B cell (primary cell): ENCODE measurements around the gene EDNRA. TPM values are rescaled to one million over a fixed set of nuclear protein-coding genes. Genes with fewer than 3 reads are reported as not detected.

Experiments used
- ATAC-seq: fragments of 200-7000 bp; cut with Tn5 transposase; one replicate; pipeline ENCODE4 v1.10.0; 2021; ENCODE audit warnings: low read depth, mild to moderate bottlenecking, moderate number of reproducible peaks, moderate library complexity
- CTCF ChIA-PET: fragments of 350-600 bp; sonication (Branson Sonifier 250); formaldehyde crosslinking; loops from one replicate; lab custom pipeline; 2021; ENCODE audit warnings: antibody characterized with exemption, inconsistent platforms; lab: Charles Lee
- POLR2A ChIA-PET: fragments of 350-600 bp; sonication (Branson Sonifier 250); formaldehyde crosslinking; loops from one replicate; lab custom pipeline; 2021; ENCODE audit warnings: antibody characterized with exemption; lab: Charles Lee
- DNase-seq: peaks from one replicate; pipeline ENCODE4 v3.0.0; 2013
- H2AFZ ChIP-seq: 2 replicates; pipeline ENCODE4 v1.6.1; 2012; ENCODE audit warnings: mild to moderate bottlenecking, low read depth, low read length; ENCODE audit not compliant: insufficient read depth, poor library complexity, severe bottlenecking
- H3K27ac ChIP-seq, 2 donors: 1 replicate in 1 of 2; 2 replicates in 1 of 2; pipeline ENCODE4 v1.5.1; 2012 to 2013; ENCODE audit warnings: low read length in 2 of 2, mild to moderate bottlenecking in 2 of 2, moderate library complexity in 1 of 2
- H3K27me3 ChIP-seq, 4 experiments: fragments of 200-600 bp in 1 of 4; sonication (generic) in 1 of 4; replicated peaks in 1 of 4; 1 replicate in 2 of 4; 2 replicates in 2 of 4; pipeline versions ENCODE4 v1.6.1 to v1.7.0; 2013 to 2016; ENCODE audit warnings: low read length in 3 of 4, mild to moderate bottlenecking in 2 of 4, mixed read lengths in 1 of 4, moderate library complexity in 1 of 4; ENCODE audit not compliant: insufficient read depth in 4 of 4, control insufficient read depth in 3 of 4; ENCODE audit errors: control extremely low read depth in 1 of 4
- H3K36me3 ChIP-seq, 2 experiments: replicated peaks in 1 of 2; 1 replicate in 1 of 2; 2 replicates in 1 of 2; pipeline versions ENCODE4 v1.6.1 to v1.7.1; 2013; ENCODE audit warnings: low read length in 1 of 2; ENCODE audit not compliant: insufficient read depth in 2 of 2, control insufficient read depth in 1 of 2; ENCODE audit errors: control extremely low read depth in 1 of 2, extremely low read depth in 1 of 2
- H3K4me1 ChIP-seq, 2 donors: fragments of 200-600 bp in 1 of 2; sonication (generic) in 1 of 2; 1 replicate in 1 of 2; 2 replicates in 1 of 2; pipeline versions ENCODE4 v1.5.1 to v1.6.1; 2013 to 2017; ENCODE audit warnings: low read length in 2 of 2; ENCODE audit not compliant: control insufficient read depth in 2 of 2, insufficient read depth in 2 of 2
- H3K4me2 ChIP-seq: replicated peaks from 2 replicates; pipeline ENCODE3; 2012; ENCODE audit warnings: mild to moderate bottlenecking, low read depth, low read length; ENCODE audit not compliant: poor library complexity, severe bottlenecking
- H3K4me3 ChIP-seq, 5 experiments: fragments of 200-600 bp in 1 of 5; sonication (generic) in 1 of 5; 1 replicate in 3 of 5; 2 replicates in 2 of 5; pipeline versions ENCODE4 v1.5.1 to v1.7.0; 2011 to 2016; ENCODE audit warnings: low read length in 4 of 5, mild to moderate bottlenecking in 4 of 5, low read depth in 2 of 5, control low read depth in 1 of 5, moderate library complexity in 1 of 5; ENCODE audit not compliant: insufficient read depth in 1 of 5; ENCODE audit errors: control extremely low read depth in 1 of 5, extremely low read depth in 1 of 5
- H3K79me2 ChIP-seq: fragments of 200-600 bp; sonication (generic); one replicate; pipeline ENCODE4 v1.6.0; 2016; ENCODE audit warnings: low read length; ENCODE audit not compliant: control insufficient read depth, insufficient read depth
- H3K9ac ChIP-seq: fragments of 200-600 bp; sonication (generic); 2 replicates; pipeline ENCODE4 v1.6.1; 2017; ENCODE audit warnings: mild to moderate bottlenecking, low read length, moderate library complexity
- H3K9me3 ChIP-seq, 3 donors: one replicate each; pipeline versions ENCODE4 v1.6.1 to v1.7.1; 2013; ENCODE audit warnings: low read length in 2 of 3; ENCODE audit not compliant: control insufficient read depth in 2 of 3, insufficient read depth in 1 of 3; ENCODE audit errors: control extremely low read depth in 1 of 3
- H4K20me1 ChIP-seq: 2 replicates; pipeline ENCODE4 v1.6.0; 2012; ENCODE audit warnings: mild to moderate bottlenecking, low read length; ENCODE audit not compliant: insufficient read depth, control insufficient read depth, poor library complexity, severe bottlenecking
- H3K27ac Mint-ChIP-seq: one replicate; pipeline ENCODE4 v1.8.0; 2021; ENCODE audit warnings: mixed read lengths
- H3K27me3 Mint-ChIP-seq: one replicate; pipeline ENCODE4 v1.8.0; 2021; ENCODE audit warnings: mixed read lengths
- H3K4me1 Mint-ChIP-seq: one replicate; pipeline ENCODE4 v1.8.0; 2021; ENCODE audit warnings: mixed read lengths
- H3K4me3 Mint-ChIP-seq: one replicate; pipeline ENCODE4 v1.8.0; 2021; ENCODE audit warnings: mixed read lengths
- H3K9me3 Mint-ChIP-seq: one replicate; pipeline ENCODE4 v1.8.0; 2022; ENCODE audit warnings: mixed read lengths; ENCODE audit not compliant: insufficient read depth
- CTCF ChIP-seq: fragments of 200-600 bp; IDR thresholded peaks from one replicate; pipeline ENCODE4 v1.8.0; 2022; ENCODE audit warnings: antibody characterized with exemption, mild to moderate bottlenecking
- EZH2 ChIP-seq: IDR thresholded peaks from 2 replicates; pipeline ENCODE4 v1.6.1; 2012; ENCODE audit warnings: borderline replicate concordance, low read depth, mild to moderate bottlenecking, moderate library complexity, low read length; ENCODE audit not compliant: insufficient read depth, poor library complexity, severe bottlenecking
- WGBS: methylation state at CpG from one replicate; pipeline ENCODE4 v1.1.5; 2013; ENCODE audit warnings: missing lambda C conversion rate; ENCODE audit not compliant: insufficient coverage; 5-methylcytosine and 5-hydroxymethylcytosine counted together
- intact Hi-C: fragments of 100-400 bp; cut with micrococcal nuclease; formaldehyde crosslinking; loops from one replicate; pipeline ENCODE4 v1.10.0; 2022
- polyA plus RNA-seq: library from polyadenylated mRNA; depleted of rRNA; stranded (reverse); fragments of >200 nt; gene quantifications from 2 replicates; pipeline ENCODE4 v1.2.3, GENCODE V29; 2012
- total RNA-seq, 2 donors: library from RNA; stranded (reverse); fragments of 120-200 nt in 1 of 2; gene quantifications; 1 replicate in 1 of 2; 2 replicates in 1 of 2; pipeline versions ENCODE4 v1.2.3 to v1.2.4, GENCODE V29; 2013 to 2022

EDNRA gene
- total and polyA plus RNA-seq, 2 donors (not counting 1 experiment from before 2014, with no cell fraction given), result not detected

DNA sequence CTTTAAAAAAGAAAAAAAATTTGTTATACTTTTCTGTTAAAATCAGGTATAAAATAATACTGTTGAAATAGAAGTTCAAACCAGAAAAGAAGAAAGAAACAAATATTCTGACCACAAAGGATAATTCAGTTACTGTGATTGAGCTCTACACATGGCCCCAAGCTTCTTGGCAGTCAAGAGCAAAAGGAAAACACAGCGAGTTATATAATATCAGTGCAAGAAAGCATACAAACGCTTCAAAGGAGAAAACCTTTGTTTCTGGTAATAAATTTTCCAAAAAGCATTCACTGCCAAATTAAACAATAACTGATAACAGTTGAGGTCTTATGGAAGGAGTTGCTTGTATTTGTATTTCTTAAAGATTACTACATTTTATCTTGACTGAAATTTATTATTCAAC, 40.5 kb upstream of the EDNRA start:
- no peaks in the 10 kb centered on the region for H3K9me3 ChIP-seq
- no peak for DNase-seq
- TF ChIP-seq CTCF (no peak), EZH2 (no peak)
- Mint-ChIP-seq H3K4me1 (no peaks in the 10 kb centered on the region), H3K9me3 (no peaks in the 10 kb centered on the region), H3K4me3 (no peak overlapping the region), H3K27ac (no peak overlapping the region), H3K27me3 (no peaks in the 10 kb centered on the region)
- H3K4me1 ChIP-seq, result no peaks in the 10 kb centered on the region
- no peak overlapping the region for H3K27ac ChIP-seq
- H3K4me2 ChIP-seq, result no peak overlapping the region
- H3K36me3 ChIP-seq, result no peaks in the 10 kb centered on the region
- H3K4me3 ChIP-seq, result no peak overlapping the region
- POLR2A ChIA-PET, result no interaction called here
- no peaks in the 10 kb centered on the region for H4K20me1 ChIP-seq
- no CpG with 5 or more reads among the region's 2 CpGs for WGBS
- no peak for ATAC-seq
- H2AFZ ChIP-seq, result no peak overlapping the region
- no peaks in the 10 kb centered on the region for H3K27me3 ChIP-seq
- no peak overlapping the region for H3K9ac ChIP-seq
- CTCF ChIA-PET, result no interaction called here
- intact Hi-C loops, result no loop called here
- no peaks in the 10 kb centered on the region for H3K79me2 ChIP-seq

DNA sequence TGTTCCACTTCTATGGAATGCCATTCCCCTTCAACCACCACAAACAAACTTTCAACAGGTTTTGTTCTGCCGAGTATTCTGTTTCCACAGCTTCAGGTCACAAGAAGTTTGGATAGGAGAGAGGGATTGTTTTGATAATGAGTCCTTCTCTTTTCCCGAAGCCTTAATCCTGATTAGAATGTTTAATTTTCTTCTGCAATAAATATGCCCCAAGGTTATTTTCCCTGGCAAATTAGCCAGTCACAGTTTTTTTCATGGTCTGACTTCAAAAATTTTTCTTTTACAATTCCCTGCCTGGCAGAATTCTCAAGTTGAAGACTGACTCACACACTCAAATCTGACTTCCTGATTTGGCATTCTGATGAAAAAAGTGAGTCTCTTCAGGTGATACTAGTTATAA, 33.1 kb upstream of the EDNRA start:
- Histone ChIP-seq H3K36me3 (no peaks in the 10 kb centered on the region), H4K20me1 (no peaks in the 10 kb centered on the region), H3K4me2 (no peak overlapping the region), H3K27me3 (no peaks in the 10 kb centered on the region), H2AFZ (no peak overlapping the region), H3K9ac (no peak overlapping the region), H3K9me3 (no peaks in the 10 kb centered on the region), H3K4me1 (no peaks in the 10 kb centered on the region), H3K27ac (no peak overlapping the region), H3K79me2 (no peaks in the 10 kb centered on the region), H3K4me3 (no peak overlapping the region)
- intact Hi-C loops, result no loop called here
- TF ChIP-seq CTCF (no peak), EZH2 (no peak)
- H3K27ac Mint-ChIP-seq, result no peak overlapping the region
- no peaks in the 10 kb centered on the region for H3K4me1 Mint-ChIP-seq
- WGBS, result no CpG with 5 or more reads among the region's 2 CpGs
- no peaks in the 10 kb centered on the region for H3K27me3 Mint-ChIP-seq
- no peak overlapping the region for H3K4me3 Mint-ChIP-seq
- ChIA-PET POLR2A (no interaction called here), CTCF (no interaction called here)
- H3K9me3 Mint-ChIP-seq, result no peaks in the 10 kb centered on the region
- ATAC-seq (no peak), DNase-seq (no peak)
